Activated CD8-positive, alpha-beta memory T cell treated with anti-CD3 and anti-CD28 coated beads, Interleukin-2, amount 50 U/mL, for 48 hours (primary cell): ENCODE results near the gene ASPSCR1.
A peak's percentile ranks its signal among the peaks of the same experiment; 100 is the strongest.
"Not testable (repeated sequence)": the region's sequence is repeated elsewhere in the genome, so short reads cannot be mapped to it uniquely, and the experiment has no call there.

Experiments used
- DNase-seq: peaks from one replicate; pipeline ENCODE4 v3.0.0-alpha.2; 2020

The ASPSCR1 gene

DNA sequence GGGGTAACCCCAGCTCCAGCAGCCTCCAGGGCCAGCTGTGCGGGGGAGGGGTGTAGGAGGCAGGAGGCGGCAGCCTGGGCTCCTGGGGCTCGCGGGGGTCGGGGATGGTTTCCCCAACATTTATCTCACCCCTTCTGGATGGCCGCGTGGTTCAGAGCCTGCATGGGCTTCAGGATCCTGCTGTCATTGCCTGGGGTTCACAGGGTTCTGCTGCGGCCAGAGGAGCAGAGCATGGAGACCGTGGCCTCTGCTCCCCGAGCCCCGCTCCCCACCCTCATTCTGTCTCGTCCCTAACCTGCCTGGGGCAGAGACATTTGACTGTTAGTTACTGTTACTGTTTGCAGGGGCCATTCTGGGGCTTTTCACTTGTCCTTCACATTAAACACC, 35.3 kb upstream of the ASPSCR1 start:
- DNase-seq: no peak

DNA sequence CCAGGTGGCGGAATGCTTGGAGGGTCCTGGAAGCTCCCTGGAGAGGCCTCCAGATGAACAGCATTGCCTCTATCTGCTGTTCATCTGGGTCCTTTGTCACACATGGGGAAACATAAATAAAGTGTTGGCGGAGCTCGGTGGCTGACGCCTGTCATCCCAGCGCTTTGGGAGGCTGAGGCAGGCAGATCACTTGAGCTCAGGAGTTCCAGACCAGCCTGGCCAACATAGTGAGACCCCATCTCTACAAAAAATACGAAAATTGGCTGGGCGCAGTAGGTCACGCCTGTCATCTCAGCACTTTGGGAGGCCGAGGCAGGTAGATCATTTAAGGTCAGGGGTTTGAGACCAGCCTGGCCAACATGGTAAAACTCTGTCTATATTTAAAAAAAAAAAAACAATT, 32.6 kb upstream of the ASPSCR1 start:
- no peak for DNase-seq

DNA sequence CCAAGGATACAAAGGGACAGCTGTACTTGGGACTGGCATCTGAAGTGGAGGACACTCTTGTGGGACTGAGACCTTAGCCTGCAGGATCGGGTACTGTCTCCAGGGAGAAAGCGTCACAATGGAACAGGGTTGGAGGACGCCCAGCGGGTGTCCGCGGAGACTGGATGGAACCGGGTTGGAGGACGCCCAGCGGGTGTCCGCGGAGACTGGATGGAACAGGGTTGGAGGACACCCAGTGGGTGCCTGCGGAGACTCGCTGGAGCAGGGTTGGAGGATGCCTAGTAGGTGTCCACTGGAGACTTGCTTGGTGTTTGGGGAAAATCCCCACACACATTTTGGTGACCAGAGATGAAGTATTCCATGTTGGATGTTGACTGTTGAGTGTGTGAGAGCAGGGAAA, 30.2 kb upstream of the ASPSCR1 start, which contains the start of gene MYADML2:
Gene MYADML2 (minus strand): TSS at position 45 of the 400 bp plus-strand sequence. CDS start 5,492 bp downstream, outside the sequence.
- no peak for DNase-seq

DNA sequence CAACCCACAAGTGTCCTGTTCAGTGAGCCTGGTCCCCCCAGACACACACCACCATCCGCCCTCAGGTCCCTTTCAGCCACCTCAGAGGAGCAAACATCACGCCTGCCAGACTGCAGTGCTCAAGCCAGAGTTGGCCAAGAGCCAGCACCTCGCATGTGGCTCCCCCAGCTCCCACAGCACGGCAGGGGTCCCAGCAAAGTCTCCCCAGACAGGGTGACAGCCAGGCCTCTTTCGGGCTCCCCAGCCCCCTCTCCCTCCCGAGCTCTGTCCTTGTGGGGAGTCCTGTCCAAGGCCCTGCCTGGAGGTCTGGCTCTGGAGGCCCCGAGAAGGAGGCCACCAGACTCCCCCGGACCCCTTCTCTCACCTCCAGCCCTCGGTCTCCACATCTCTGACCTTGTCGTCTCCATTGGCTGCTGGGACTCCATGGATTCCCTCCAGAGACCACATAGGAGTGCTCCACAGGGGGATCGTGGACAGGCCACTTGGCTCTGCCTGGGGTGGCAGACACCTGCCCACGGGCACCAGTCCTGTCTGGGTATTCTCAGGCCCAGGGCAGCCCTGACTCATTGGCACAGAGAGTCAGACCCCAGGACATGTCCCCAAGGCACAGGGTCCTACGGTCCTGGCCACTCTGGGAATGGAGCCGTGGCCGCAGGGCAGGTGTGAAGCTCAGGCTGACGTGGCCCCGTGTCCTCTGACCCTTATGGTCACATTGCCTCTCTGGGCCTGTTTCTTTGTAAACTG, 28.6 kb upstream of the ASPSCR1 start:
- no peak for DNase-seq

DNA sequence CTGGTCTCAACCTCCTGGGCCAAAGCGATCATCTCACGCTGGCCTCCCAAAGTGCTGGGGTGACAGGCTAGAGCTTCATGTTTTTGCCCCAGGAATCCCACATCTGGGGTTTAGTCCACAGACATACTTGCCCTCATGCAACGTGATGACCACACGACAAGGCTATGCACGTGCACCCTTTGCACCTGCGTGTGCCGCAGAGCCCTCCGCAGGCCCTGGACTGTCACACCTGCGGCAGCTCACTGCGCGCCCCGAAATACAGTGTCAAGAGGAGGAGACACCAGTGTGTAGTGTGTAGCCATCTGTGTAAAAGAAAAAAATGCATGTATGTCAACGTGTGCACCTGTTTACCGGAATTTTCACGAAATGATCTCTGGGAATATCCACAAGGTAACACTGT, 26.9 kb upstream of the ASPSCR1 start:
- DNase-seq: no peak

DNA sequence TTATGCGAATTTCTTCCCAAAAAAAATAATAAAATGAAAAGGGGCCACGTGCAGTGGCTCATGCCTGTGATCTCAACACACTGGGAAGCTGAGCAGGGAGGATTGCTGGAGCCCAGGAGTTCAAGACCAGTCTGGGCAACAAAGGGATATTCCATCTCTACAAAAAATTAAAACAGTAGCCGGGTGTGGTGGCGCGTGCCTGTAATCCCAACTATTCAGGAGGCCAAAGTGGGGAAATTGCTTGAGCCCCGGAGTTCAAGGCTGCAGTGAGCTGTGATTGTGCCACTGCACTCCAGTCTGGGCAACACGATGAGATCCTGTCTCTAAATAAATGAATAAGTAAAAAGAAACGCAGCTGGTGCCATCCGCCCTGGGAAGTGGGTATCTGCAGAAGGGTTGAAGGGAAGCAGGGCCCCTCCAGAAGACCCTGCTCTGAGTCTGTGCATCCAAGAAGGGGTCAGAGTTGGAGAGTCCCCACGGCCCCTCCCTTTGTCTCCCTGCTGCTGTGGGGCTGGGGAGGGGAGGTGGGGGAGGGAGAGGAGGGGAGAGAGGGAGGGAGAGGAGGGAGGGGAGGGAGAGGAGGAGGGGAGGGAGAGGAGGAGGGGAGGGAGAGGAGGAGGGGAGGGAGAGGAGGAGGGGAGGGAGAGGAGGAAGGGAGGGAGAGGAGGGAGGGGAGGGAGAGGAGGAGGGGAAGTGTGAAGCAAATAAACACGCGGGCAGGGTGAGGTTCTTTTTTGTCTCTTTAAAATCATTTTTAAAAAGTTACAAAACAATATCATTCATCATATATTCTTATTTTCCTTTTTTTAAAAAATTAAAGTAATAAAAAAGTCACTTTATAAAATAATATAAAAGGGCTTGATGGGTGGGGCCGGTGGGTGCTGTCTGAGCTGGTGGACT, 25.4 kb upstream of the ASPSCR1 start:
- no peak for DNase-seq

DNA sequence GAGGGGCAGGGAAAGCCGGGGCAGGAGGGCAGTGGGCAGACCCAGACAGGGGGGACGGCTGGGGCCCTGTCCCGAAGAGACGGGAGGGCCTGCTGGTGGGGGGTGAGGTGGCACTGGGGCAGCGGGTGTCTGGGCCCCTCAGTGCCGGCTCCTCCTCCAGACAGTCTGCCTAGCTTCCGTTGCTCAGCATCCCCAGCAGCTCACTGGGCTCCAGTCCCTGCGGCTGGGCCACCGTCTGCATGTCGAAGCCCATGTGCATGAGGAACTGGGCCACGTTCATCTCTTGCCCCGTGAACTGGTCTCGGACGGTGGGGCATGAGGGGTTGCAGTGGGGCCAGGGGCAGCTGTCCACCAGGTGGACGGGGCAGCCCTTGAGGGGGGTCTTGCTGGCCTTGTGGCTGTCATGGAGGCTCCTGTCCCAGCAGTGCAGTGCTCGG, 24.6 kb upstream of the ASPSCR1 start:
- no peak for DNase-seq

DNA sequence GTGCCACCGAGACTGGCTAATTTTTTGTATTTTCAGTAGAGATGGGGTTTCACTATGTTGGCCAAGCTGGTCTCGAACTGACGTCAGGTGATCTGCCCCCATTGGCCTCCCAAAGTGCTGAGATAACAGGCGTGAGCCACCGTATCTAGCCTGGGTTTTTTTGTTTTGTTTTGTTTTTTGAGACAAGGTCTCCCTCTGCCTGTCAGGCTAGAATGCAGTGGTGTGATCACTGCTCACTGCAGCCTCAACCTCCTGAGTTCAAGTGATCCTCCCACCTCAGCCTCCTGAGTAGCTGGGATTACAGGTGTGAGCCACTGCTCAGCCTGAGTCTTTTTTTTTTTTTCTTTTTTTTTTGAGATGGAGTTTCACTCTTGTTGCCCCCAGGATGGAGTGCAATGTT, 24.0 kb upstream of the ASPSCR1 start:
- DNase-seq: not testable (repeated sequence)

DNA sequence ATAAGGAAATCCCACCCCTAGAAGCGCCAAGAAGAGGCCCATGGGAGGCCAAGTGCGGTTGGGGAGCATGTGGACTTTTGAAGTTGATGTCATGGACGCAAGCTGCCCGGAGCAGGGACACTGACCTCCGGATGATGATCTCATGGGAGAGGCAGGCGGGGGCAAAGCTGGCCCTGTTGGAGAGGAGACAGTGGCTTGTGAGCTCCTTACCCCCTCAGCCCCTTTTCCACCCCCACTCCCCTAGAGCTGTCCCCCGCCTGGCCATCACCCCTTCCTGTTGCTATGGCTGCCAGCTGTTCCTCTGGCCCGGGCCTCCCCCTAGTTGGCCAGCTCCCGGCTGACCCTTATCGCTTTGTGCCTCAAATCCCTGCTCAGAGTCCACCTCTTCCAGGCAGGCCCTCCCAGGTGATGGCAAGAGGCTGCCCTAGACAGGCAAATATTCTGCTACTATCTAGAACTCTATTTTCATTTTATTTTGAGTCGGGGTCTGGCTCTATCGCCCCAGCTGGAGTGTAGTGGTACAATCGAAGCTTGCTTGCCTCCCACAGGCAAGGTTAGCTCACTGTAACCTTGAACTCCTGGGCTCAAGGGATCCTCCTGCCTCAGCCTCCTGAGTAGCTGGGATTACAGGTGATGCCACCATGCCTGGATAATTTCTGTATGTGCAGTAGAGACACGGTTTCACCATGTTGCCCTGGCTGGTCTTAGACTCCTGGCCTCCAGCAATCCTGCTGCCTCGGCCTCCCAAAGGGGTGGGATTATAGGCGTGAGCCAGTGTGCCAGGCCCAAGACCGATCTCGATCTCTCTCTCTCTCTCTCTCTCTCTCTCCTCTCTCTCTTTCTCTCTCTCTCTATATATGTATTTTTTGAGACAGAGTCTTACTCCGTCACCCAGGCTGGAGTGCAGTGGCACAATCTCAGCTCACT, 23.0 kb upstream of the ASPSCR1 start:
- DNase-seq: no peak

DNA sequence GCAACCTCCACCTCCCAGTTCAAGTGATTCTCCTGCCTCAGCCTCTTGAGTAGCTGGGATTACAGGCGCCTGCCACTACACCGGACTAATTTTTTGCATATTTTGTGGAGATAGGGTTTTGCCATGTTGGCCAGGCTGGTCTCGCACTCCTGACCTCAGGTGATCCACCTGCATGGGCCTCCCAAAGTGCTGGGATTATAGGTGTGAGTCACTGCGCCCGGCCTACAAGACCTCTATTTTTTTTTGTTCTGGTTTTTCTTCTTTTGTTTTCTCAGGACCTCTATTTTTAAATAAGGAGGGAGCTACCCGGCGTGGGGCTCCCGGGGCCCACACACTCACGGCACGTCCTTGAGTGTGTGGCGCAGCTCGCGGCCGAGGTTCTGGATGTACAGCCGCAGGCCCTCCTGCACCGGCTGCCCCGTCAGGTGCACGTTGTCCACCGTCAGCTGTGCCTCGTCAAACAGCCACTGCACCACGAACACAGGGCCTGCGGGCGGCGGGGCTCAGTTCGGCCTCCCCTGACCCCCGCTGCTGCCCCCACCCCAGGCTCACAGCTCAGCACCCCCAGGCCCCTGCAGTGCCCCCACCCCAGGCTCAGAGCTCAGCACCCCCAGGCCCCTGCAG, 22.3 kb upstream of the ASPSCR1 start:
- DNase-seq: no peak

DNA sequence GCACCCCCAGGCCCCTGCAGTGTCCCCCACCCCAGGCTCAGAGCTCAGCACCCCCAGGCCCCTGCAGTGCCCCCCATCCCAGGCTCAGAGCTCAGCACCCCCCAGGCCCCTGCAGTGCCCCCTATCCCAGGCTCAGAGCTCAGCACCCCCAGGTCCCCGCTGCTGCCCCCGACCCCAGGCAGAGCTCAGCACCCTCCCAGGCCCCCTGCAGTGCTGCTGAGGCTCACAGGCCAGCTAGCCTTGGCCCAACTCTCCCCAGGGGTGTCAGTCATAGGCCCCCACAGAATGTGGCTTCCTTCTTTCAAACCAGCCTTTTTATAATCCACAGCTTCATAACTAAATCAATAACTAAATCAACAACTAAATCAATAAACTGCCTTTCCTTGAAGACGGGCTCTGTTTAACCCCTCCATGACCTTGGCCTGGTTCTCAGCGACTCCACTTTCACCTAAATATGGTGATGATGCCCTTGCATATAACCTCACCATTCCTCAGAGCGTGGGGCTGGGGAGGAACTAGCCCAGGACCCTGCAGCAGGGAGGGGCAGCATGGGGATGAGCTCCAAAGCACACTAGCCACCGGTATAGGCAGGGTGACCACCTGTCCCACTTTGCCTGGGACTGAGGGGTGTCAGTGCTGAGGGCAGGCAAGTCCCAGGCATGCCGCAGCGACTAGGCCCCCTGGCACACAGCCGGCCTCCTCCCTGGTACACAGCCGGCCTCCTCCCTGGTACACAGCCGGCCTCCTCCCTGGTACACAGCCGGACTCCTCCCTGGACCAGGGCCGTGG, 21.5 kb upstream of the ASPSCR1 start:
- DNase-seq: no peak

DNA sequence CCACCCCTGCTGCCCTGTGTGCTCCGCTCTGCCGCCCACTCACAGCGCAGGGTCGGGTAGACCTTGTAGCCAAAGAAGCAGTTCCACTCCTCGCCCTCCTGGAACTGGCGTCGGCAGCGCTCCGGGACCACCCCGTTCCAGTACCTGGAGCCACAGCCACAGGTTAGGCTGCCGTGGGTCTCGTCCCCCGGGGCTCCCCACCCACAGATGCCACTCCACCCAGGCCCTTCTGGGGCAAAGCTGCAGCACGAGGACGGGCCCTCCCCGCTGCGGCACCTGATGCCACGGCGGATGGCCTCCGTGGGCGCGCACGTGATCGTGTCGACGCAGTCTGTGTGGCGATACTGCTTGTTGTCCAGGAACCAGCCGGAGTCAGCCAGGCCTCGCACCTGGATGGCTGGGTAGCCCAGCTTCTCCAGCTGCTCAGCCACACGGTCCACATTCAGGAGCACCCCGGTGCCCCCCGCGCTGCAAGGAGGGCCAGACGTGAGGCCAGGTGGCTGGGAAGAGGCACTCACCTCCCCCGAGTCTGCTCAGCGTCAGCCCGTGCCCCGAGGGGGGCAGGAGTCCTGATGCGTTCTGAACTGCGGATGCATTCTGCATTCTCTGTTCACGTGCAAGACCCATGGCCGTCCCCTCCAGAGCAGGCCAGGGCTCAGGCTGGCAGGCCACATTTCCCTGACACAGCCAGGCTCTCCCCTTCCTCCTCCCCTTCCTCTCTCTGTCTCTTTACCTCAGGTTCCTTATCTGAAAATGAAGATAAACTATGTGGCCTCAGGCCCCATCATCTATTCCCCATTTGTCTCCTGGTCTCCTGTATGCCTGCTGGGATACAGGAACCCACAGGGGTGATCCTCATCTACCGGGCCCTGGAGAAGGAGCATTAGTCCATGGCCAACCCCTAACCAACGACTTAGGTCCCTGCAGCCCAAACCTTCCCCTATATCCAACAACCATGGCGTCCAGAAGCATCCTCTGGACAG, 20.5 kb upstream of the ASPSCR1 start:
- DNase-seq: no peak

DNA sequence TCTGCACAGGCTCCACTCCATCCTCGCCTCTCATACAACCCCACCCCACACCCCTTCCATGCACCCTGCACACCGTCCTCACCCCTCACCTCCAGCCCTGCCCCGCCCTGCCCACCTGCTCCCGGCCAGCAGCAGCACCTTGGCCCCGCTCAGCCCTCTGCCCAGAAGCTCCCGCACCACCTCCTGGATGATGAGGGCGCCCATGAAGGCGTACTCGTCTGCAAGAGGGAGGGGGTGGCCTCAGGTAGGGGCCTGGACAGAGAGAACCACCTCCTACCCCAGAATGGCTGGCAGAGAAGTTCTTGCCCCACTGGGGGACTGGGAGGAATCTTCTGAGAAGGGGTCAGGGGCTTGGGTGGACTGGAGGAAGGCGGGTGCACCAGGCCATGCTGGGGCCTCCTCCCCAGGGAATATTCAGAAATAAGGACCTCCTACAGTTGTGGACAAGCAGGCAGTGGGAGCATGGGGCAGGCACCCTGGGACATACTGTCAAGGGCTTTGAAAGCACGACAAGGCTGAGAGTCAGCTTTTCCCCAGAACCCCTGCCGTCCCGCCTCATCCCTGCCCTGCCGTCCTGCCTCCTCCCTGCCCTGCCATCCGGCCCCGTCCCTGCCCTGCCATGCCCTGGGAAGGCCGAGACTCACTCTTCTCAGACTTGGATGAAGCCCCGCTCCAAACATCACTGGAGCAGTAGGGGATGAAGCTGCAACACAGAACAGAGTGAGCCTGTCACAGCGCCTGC, 19.6 kb upstream of the ASPSCR1 start:
- no peak for DNase-seq

DNA sequence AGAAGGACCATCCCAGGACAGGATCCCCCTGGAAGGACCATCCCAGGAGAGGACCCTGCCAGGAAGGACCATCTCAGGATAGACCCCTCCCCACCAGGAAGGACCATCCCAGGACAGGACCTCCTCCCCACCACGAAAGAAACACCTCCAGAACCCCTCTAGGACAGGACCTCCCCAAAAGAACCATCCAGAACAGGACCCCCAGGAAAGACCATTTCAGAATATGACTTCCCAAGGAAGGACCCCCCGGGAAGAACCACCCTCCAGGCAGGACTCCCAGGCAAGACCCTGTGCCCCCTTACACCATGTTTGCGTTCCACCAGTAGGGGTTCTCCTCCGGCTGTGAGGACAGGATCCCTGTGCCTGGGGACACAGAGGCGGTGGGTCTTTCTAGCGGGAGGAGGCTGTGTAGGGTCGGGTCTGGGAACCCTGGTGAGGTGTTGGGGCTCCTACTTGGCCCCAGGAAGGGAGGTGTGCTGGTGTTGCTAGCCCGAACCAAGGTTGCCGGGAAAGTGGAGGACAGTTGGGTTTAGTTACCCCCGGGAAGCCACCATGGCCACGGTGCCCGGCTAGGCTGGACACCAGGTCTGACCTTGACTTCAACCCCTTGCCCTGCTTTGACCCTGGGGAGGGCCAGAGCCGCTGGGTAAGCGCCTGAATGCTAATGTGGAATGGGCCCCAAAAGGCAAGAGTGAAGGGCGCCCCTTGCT, 18.6 kb upstream of the ASPSCR1 start:
- no peak for DNase-seq

DNA sequence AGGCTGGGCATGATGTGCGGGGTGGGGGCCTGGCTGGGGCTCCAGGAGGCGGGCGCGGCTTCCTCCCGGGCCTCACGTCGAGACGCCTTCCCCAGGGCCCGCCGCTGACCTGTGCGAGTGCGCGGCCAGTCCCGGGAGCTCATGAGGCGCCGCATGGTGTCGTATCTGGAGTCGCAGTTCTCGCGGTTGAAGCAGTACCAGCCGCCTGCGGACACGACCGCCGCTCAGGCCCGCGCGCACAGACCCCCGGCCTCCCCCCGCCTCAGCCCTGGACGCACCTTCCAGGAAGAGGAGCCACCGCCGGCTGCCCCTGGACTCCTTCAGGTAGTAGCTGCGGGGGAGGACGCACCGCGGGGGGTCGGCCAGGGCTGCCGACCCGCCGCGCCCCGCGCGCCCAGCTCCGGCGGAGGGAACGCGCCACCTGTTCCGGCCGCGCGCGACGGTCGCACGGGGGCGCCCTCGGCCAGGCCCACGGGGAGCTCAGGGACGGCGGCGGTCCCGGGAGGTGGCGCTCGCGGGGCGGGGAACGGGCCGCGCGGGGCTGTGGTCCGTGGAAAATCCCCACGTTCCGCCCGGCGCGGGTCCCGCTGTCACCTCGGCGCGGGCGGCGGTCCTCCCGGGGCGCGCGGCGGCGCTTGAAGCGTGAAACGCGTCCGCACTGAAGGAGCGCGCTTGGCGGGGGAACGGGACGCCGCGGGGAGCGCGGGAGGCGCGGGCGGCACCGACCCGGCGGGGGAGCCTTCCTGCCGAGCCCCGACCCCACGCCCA, 17.9 kb upstream of the ASPSCR1 start:
- DNase-seq: peak; percentile 88

DNA sequence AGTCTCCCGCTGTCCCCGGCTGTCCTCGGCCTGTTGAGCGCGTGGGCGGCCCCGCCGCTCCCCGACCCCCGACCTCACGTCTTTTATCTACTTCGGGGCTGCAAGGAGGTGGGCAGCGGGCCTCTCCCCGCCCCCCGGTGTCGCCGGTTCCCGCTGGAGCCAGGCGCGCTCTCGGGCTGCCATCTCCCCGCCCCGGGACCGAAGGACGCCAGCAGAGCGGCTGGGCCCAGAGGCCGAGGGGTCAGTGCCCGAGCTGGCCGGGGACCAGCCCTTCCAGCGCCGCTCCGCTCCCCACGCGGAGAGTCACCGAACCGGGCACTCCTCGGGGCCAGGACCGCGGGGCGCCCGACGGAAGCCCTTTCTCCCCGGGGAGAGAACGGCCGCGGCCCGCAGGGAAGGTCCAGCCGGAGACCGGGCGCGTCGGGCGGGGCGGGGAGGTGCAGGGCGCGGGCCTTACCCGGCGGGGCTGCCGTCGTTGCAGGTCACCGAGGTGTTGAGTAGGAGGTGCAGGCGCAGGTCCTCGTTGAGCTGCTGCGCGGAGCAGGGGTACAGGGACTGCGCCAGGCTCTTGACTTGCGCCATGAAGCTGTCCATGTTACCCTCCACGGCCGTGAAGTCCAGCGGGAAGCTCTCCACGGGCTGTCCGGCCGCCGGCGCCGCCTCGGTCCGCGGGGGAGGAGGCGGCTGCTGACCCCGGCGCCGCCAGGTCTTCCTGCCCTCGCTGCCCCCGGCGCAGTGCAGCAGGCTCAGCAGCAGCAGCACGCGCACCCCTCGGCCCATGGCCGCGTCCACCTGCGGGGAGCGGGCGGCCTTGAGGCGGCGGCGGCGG, 17.1 kb upstream of the ASPSCR1 start:
- DNase-seq: no peak

DNA sequence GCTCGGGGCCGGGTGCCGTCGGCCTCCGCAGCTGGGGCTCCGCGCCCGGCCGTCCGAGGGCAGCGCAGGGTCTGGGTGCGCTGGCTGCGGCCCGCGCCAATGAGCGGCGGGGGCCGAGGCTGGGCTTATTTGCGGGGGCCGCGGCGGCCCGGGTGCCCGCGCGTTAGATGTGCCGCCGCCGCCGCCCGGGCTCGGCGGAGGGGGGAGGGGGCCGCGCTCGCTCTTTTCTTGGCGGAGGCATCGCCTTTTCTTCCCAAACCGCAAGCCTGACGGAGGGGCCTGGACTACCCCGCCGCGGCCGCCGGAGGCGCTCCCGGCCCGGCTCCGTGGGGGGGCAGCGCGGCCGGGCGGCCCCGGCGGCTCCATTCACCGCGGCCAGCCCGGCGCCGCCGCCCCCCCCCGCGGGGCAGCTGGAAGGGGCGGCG, 16.3 kb upstream of the ASPSCR1 start, which contains the start of gene NOTUM:
Gene NOTUM (minus strand): TSS at position 101 of the 425 bp plus-strand sequence. CDS start 278 bp downstream, outside the sequence.
- DNase-seq: no peak
